ENCODE results near the gene TNPO1. TPM values are rescaled to one million over a fixed set of nuclear protein-coding genes. Genes with fewer than 3 reads are reported as not detected.

TNPO1 gene
- total and polyA plus RNA-seq, 2 donors (not counting 1 experiment from before 2014, with no cell fraction given): 93.7 to 226 TPM

DNA sequence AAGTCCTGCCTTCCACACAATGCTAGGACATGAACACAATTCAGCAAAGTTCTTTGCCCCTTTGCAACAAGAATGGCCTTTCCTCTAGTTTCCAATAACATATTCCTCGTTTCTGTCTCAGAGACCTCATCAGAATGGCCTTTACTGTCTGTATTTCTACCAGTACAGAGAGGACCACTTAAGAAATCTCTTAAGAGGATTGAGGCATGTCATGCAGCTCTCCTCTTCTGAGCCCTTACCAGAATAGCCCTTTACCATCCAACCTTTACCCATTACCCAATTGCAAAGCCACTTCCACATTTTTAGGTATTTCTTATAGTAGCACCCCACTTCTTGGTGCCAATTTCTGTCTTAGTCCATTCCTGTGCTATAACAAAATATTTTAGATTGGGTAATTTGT lies 20.3 kb downstream of the TNPO1 start:
- Histone ChIP-seq H3K36me3 (ENCODE audit: control insufficient read depth, insufficient read depth, low read length) (no peaks in the 10 kb centered on the region), H3K79me2 (ENCODE audit: control insufficient read depth, insufficient read depth, low read length) (peaks cover 50% of the 10 kb centered on the region), H3K4me2 (ENCODE audit: extremely low read depth, insufficient read depth, low read length) (no peak overlapping the region), H3K4me1 (ENCODE audit: control insufficient read depth, extremely low read depth, insufficient read depth, low read length) (no peaks in the 10 kb centered on the region), H3K27ac (ENCODE audit: insufficient read depth, low read length) (no peak overlapping the region), H3K4me3 (replicated peaks in 1 of 4; ENCODE audit: control extremely low read depth in 1 of 4, insufficient read depth in 1 of 4, low read depth in 3 of 4, low read length in 4 of 4) (no peak overlapping the region), H4K20me1 (ENCODE audit: control insufficient read depth, extremely low read depth, insufficient read depth, low read length) (no peaks in the 10 kb centered on the region), H3K27me3 (ENCODE audit: control insufficient read depth, insufficient read depth, low read length) (no peaks in the 10 kb centered on the region), H3K9me3 (ENCODE audit: control insufficient read depth, insufficient read depth, low read depth, low read length) (no peaks in the 10 kb centered on the region), H2AFZ (ENCODE audit: low read length) (no peak overlapping the region), H3K9ac (ENCODE audit: insufficient read depth, low read length) (no peak overlapping the region)
- no peak for TF ChIP-seq EZH2 (IDR thresholded peaks at IDR 0.05; ENCODE audit: low read length, missing control alignments)
- TF ChIP-seq, protein P1, sequence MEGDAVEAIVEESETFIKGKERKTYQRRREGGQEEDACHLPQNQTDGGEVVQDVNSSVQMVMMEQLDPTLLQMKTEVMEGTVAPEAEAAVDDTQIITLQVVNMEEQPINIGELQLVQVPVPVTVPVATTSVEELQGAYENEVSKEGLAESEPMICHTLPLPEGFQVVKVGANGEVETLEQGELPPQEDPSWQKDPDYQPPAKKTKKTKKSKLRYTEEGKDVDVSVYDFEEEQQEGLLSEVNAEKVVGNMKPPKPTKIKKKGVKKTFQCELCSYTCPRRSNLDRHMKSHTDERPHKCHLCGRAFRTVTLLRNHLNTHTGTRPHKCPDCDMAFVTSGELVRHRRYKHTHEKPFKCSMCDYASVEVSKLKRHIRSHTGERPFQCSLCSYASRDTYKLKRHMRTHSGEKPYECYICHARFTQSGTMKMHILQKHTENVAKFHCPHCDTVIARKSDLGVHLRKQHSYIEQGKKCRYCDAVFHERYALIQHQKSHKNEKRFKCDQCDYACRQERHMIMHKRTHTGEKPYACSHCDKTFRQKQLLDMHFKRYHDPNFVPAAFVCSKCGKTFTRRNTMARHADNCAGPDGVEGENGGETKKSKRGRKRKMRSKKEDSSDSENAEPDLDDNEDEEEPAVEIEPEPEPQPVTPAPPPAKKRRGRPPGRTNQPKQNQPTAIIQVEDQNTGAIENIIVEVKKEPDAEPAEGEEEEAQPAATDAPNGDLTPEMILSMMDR (conservative IDR thresholded peaks at IDR 0.05 in 1 of 2, IDR thresholded peaks at IDR 0.05 in 1 of 2; ENCODE audit: low read depth in 1 of 2, low read length in 2 of 2): no peak
- no peak for DNase-seq (ENCODE audit: low read depth in 2 of 2)

DNA sequence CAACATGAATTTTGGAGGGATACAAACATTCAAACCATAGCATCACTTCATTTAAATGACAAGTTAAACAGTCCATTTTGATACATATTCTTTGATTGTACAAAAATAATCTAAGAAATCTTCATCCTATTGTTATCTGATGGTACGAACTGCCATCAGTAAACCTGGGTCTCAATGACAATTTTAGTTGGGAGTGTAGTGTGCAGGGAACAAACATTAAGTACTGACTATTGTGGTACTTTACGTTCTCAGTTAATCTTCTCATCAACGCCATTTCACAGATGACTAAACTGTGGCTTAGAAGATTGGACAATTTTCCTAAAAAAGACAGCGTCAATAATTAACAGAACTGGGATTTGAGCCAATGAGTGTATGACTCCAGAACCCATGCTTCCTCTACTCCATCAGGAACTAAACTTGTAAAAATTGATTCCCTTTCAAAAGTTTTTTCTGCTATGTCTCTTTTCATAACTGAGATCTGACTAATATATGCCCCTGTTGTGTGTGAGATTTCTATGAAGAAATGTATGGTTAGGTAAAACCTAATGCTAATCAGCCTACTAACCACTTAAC lies 21.1 kb downstream of the TNPO1 start:
- Histone ChIP-seq H4K20me1 (ENCODE audit: control insufficient read depth, extremely low read depth, insufficient read depth, low read length) (no peaks in the 10 kb centered on the region), H3K9ac (ENCODE audit: insufficient read depth, low read length) (no peak overlapping the region), H3K4me3 (replicated peaks in 1 of 4; ENCODE audit: control extremely low read depth in 1 of 4, insufficient read depth in 1 of 4, low read depth in 3 of 4, low read length in 4 of 4) (no peak overlapping the region), H3K27me3 (ENCODE audit: control insufficient read depth, insufficient read depth, low read length) (no peaks in the 10 kb centered on the region), H3K36me3 (ENCODE audit: control insufficient read depth, insufficient read depth, low read length) (no peaks in the 10 kb centered on the region), H3K27ac (ENCODE audit: insufficient read depth, low read length) (no peak overlapping the region), H3K9me3 (ENCODE audit: control insufficient read depth, insufficient read depth, low read depth, low read length) (no peaks in the 10 kb centered on the region), H3K4me1 (ENCODE audit: control insufficient read depth, extremely low read depth, insufficient read depth, low read length) (no peaks in the 10 kb centered on the region), H3K4me2 (ENCODE audit: extremely low read depth, insufficient read depth, low read length) (no peak overlapping the region), H3K79me2 (ENCODE audit: control insufficient read depth, insufficient read depth, low read length) (peaks cover 48% of the 10 kb centered on the region), H2AFZ (ENCODE audit: low read length) (no peak overlapping the region)
- no peak for DNase-seq (ENCODE audit: low read depth in 2 of 2)
- TF ChIP-seq, protein P1 (conservative IDR thresholded peaks at IDR 0.05 in 1 of 2, IDR thresholded peaks at IDR 0.05 in 1 of 2; ENCODE audit: low read depth in 1 of 2, low read length in 2 of 2): no peak
- no peak for TF ChIP-seq EZH2 (IDR thresholded peaks at IDR 0.05; ENCODE audit: low read length, missing control alignments)

DNA sequence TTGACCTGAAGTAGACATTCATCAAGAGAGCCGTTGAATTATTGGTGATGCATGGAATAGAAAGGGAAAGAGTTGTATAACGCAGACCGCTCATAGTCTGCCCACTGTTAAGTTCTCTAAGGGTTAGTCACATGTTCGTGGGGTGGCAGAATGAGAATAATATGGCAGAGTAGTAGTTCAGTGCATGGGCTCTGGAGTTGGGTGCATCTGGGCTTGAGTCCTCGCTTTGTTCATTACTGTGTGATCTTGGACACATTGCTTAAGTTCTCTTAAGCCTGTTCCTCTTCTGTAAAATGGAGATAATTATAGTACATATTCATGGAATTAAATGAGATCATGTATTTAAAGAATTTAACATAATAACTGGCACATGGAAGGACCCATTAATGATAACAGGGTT lies 23.6 kb downstream of the TNPO1 start:
- no peak overlapping the region for H2AFZ ChIP-seq (ENCODE audit: low read length)
- no peak overlapping the region for H3K4me2 ChIP-seq (ENCODE audit: extremely low read depth, insufficient read depth, low read length)
- H3K4me1 ChIP-seq (ENCODE audit: control insufficient read depth, extremely low read depth, insufficient read depth, low read length): no peaks in the 10 kb centered on the region
- H3K27me3 ChIP-seq (ENCODE audit: control insufficient read depth, insufficient read depth, low read length): no peaks in the 10 kb centered on the region
- no peaks in the 10 kb centered on the region for H3K9me3 ChIP-seq (ENCODE audit: control insufficient read depth, insufficient read depth, low read depth, low read length)
- no peak overlapping the region for H3K9ac ChIP-seq (ENCODE audit: insufficient read depth, low read length)
- no peak overlapping the region for H3K27ac ChIP-seq (ENCODE audit: insufficient read depth, low read length)
- H3K79me2 ChIP-seq (ENCODE audit: control insufficient read depth, insufficient read depth, low read length): peaks cover 49% of the 10 kb centered on the region
- no peaks in the 10 kb centered on the region for H4K20me1 ChIP-seq (ENCODE audit: control insufficient read depth, extremely low read depth, insufficient read depth, low read length)
- no peaks in the 10 kb centered on the region for H3K36me3 ChIP-seq (ENCODE audit: control insufficient read depth, insufficient read depth, low read length)
- DNase-seq (ENCODE audit: low read depth in 2 of 2): no peak
- TF ChIP-seq, protein P1 (conservative IDR thresholded peaks at IDR 0.05 in 1 of 2, IDR thresholded peaks at IDR 0.05 in 1 of 2; ENCODE audit: low read depth in 1 of 2, low read length in 2 of 2): no peak
- TF ChIP-seq EZH2 (IDR thresholded peaks at IDR 0.05; ENCODE audit: low read length, missing control alignments): no peak
- no peak overlapping the region for H3K4me3 ChIP-seq (replicated peaks in 1 of 4; ENCODE audit: control extremely low read depth in 1 of 4, insufficient read depth in 1 of 4, low read depth in 3 of 4, low read length in 4 of 4)
